Fibroblast of skin of scalp (primary cell): ENCODE results near the gene SLC6A13.
"Not testable (repeated sequence)": the region's sequence is repeated elsewhere in the genome, so short reads cannot be mapped to it uniquely, and the experiment has no call there.

Experiments
- DNase-seq: peaks from one replicate; pipeline ENCODE4 v3.0.0-alpha.2; 2013

SLC6A13 gene

GRCh38 chr12:264269-264668 lies 1.6 kb upstream of the SLC6A13 start:
- DNase-seq: no peak

- peak; percentile 29 for DNase-seq
Observed at GRCh38 chr12:263574-263973, 938 bp upstream of the SLC6A13 start.

- DNase-seq: no peak
Observed at GRCh38 chr12:262113-262512, 523 bp downstream of the SLC6A13 start.

- DNase-seq: no peak
Observed at GRCh38 chr12:257521-258321, 4.9 kb downstream of the SLC6A13 start.

- no peak for DNase-seq
Observed at GRCh38 chr12:256958-257357, 5.7 kb downstream of the SLC6A13 start.

- DNase-seq: no peak
Observed at GRCh38 chr12:256225-256624, 6.4 kb downstream of the SLC6A13 start.

GRCh38 chr12:254912-255311 lies 7.7 kb downstream of the SLC6A13 start:
- no peak for DNase-seq

GRCh38 chr12:254039-254438 lies 8.6 kb downstream of the SLC6A13 start:
- no peak for DNase-seq

GRCh38 chr12:253116-253831 lies 9.4 kb downstream of the SLC6A13 start:
- no peak for DNase-seq

GRCh38 chr12:252636-253035 lies 10.0 kb downstream of the SLC6A13 start:
- DNase-seq: no peak

- DNase-seq: no peak
Observed at GRCh38 chr12:247271-247670, 15.4 kb downstream of the SLC6A13 start.

- no peak for DNase-seq
Observed at GRCh38 chr12:243381-243780, 19.3 kb downstream of the SLC6A13 start.

- no peak for DNase-seq
Observed at GRCh38 chr12:242496-242895, 20.1 kb downstream of the SLC6A13 start.

GRCh38 chr12:241266-241665 lies 21.4 kb downstream of the SLC6A13 start:
- DNase-seq: no peak

GRCh38 chr12:240566-240965 lies 22.1 kb downstream of the SLC6A13 start:
- DNase-seq: no peak

GRCh38 chr12:238736-239398 lies 23.8 kb downstream of the SLC6A13 start:
- no peak for DNase-seq

- DNase-seq: no peak
Observed at GRCh38 chr12:238116-238515, 24.5 kb downstream of the SLC6A13 start.

GRCh38 chr12:237026-237815 lies 25.4 kb downstream of the SLC6A13 start:
- no peak for DNase-seq

GRCh38 chr12:236445-236844 lies 26.2 kb downstream of the SLC6A13 start:
- DNase-seq: no peak

- DNase-seq: not testable (repeated sequence)
Observed at GRCh38 chr12:235967-236366, 26.7 kb downstream of the SLC6A13 start.

- DNase-seq: no peak
Observed at GRCh38 chr12:234891-235415, 27.7 kb downstream of the SLC6A13 start.

GRCh38 chr12:234019-234418 lies 28.6 kb downstream of the SLC6A13 start:
- DNase-seq: no peak

GRCh38 chr12:233615-233968 lies 29.0 kb downstream of the SLC6A13 start:
- DNase-seq: no peak
